GM12873 (cell line): ENCODE data around the gene ENTPD1.

ENCODE experiments used
- CTCF ChIP-seq: IDR thresholded peaks from 2 replicates; pipeline ENCODE4 v1.5.1; 2012; ENCODE audit warnings: low read depth, mild to moderate bottlenecking, moderate library complexity, low read length, control low read depth; ENCODE audit not compliant: insufficient read depth; ENCODE audit errors: missing control alignments

ENTPD1 gene

GRCh38 chr10:95756041-95756761, at the start of gene ENTPD1:
TSS of gene ENTPD1 (plus strand) at chr10:95756163. CDS start at chr10:95756240, 77 bp downstream.
- TF ChIP-seq CTCF, result no peak

- TF ChIP-seq CTCF, result no peak
Observed at GRCh38 chr10:95706573-95706972, 49.4 kb upstream of the ENTPD1 start.

- no peak for TF ChIP-seq CTCF
Observed at GRCh38 chr10:95706990-95707389, 49.0 kb upstream of the ENTPD1 start.

- no peak for TF ChIP-seq CTCF
Observed at GRCh38 chr10:95711492-95711891, 44.5 kb upstream of the ENTPD1 start.

GRCh38 chr10:95716466-95716865, 39.5 kb upstream of the ENTPD1 start:
- no peak for TF ChIP-seq CTCF

- no peak for TF ChIP-seq CTCF
Observed at GRCh38 chr10:95716866-95717265, 39.1 kb upstream of the ENTPD1 start.

- no peak for TF ChIP-seq CTCF
Observed at GRCh38 chr10:95728526-95728925, 27.4 kb upstream of the ENTPD1 start.
